Fibroblast of lung (primary cell): Measurements from ENCODE around the gene FAM222B.

Experiments used
- EZH2 ChIP-seq: IDR thresholded peaks from 2 replicates; pipeline ENCODE4 v1.5.1; 2012; ENCODE audit warnings: low read length, control low read depth, mild to moderate bottlenecking; ENCODE audit errors: missing control alignments
- TF ChIP-seq, protein P1 (sequence below), 2 donors: IDR thresholded peaks in 1 of 2; conservative IDR thresholded peaks in 1 of 2; 1 replicate in 1 of 2; 2 replicates in 1 of 2; pipeline ENCODE4 v1.5.1; 2011 to 2012; ENCODE audit warnings: low read length in 2 of 2, control low read depth in 1 of 2, inconsistent platforms in 1 of 2, low read depth in 1 of 2, mild to moderate bottlenecking in 1 of 2

DNA sequence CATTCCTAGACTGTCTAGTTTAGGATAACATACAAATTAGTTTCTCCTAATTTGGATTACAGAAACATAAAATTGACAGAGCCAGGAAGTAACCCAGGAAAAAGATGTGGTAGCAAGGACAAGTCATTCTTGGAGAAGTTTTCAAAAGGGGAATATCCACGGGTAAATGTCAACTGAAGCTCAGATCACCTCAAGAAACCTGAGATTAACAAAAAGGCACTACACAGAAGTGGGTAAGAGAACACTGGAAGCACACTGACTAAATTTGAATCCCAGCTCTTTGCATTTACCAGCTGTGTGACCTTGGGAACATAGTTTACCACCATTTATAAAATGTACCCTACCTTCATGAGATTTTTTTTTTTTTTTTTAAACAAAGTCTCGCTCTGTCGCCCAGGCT lies 59.4 kb downstream of the FAM222B start:
- TF ChIP-seq, protein P1, sequence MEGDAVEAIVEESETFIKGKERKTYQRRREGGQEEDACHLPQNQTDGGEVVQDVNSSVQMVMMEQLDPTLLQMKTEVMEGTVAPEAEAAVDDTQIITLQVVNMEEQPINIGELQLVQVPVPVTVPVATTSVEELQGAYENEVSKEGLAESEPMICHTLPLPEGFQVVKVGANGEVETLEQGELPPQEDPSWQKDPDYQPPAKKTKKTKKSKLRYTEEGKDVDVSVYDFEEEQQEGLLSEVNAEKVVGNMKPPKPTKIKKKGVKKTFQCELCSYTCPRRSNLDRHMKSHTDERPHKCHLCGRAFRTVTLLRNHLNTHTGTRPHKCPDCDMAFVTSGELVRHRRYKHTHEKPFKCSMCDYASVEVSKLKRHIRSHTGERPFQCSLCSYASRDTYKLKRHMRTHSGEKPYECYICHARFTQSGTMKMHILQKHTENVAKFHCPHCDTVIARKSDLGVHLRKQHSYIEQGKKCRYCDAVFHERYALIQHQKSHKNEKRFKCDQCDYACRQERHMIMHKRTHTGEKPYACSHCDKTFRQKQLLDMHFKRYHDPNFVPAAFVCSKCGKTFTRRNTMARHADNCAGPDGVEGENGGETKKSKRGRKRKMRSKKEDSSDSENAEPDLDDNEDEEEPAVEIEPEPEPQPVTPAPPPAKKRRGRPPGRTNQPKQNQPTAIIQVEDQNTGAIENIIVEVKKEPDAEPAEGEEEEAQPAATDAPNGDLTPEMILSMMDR (conservative IDR thresholded peaks at IDR 0.05 in 1 of 2, IDR thresholded peaks at IDR 0.05 in 1 of 2; ENCODE audit: low read depth in 1 of 2, low read length in 2 of 2), result no peak
- no peak for TF ChIP-seq EZH2
